Activated naive CD4-positive, alpha-beta T cell treated with Interleukin-2 at 50 U/mL for 16 hours (primary cell): ENCODE results near the gene CNNM4.

Experiments used
- DNase-seq: peaks from one replicate; pipeline ENCODE4 v3.0.0-alpha.2; 2020

The CNNM4 gene

GRCh38 chr2:96861074-96861473 is 100.4 kb downstream of the CNNM4 start:
- DNase-seq, result no peak
